Measurements from ENCODE around the gene DIAPH3.
"Not testable (repeated sequence)": the region's sequence is repeated elsewhere in the genome, so short reads cannot be mapped to it uniquely, and the experiment has no call there.

Gene DIAPH3, protein sequence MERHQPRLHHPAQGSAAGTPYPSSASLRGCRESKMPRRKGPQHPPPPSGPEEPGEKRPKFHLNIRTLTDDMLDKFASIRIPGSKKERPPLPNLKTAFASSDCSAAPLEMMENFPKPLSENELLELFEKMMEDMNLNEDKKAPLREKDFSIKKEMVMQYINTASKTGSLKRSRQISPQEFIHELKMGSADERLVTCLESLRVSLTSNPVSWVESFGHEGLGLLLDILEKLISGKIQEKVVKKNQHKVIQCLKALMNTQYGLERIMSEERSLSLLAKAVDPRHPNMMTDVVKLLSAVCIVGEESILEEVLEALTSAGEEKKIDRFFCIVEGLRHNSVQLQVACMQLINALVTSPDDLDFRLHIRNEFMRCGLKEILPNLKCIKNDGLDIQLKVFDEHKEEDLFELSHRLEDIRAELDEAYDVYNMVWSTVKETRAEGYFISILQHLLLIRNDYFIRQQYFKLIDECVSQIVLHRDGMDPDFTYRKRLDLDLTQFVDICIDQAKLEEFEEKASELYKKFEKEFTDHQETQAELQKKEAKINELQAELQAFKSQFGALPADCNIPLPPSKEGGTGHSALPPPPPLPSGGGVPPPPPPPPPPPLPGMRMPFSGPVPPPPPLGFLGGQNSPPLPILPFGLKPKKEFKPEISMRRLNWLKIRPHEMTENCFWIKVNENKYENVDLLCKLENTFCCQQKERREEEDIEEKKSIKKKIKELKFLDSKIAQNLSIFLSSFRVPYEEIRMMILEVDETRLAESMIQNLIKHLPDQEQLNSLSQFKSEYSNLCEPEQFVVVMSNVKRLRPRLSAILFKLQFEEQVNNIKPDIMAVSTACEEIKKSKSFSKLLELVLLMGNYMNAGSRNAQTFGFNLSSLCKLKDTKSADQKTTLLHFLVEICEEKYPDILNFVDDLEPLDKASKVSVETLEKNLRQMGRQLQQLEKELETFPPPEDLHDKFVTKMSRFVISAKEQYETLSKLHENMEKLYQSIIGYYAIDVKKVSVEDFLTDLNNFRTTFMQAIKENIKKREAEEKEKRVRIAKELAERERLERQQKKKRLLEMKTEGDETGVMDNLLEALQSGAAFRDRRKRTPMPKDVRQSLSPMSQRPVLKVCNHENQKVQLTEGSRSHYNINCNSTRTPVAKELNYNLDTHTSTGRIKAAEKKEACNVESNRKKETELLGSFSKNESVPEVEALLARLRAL

DNA sequence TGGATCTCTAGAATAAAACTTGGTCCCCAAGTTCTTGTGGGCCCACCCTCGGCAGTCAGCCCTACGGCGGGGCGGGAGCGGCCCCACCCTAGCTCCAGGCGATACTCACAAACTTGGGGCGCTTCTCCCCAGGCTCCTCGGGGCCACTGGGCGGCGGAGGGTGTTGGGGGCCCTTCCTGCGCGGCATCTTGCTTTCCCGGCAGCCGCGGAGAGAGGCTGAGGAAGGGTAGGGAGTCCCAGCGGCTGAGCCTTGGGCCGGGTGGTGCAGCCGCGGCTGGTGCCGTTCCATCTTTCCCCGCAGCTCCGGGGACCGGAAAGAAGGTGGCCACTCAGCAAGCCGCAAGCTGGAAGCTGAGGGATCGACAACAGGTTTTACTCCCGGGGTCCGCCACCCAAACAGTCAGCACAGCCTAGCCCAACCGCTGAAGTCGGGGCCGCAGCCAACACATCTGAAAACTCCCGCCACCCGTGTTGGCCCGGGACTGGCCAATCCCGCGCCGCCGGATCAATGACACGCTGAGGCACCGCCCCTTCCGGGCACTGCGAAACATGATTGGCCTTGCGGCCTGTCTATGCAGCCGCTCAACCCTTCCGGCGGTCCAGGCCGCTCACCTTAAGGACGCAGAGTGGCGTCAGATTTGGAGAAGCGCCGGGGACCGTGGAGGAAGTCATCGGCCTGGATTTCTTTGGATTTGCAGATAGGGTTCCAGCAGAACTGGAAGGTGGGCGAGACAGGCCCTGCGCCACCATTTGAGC lies at the start of gene DIAPH3:
TSS of gene DIAPH3 (minus strand) at position 451 of the 756 bp plus-strand sequence. CDS start at position 289, 162 bp downstream.
- peak; percentile 98 for DNase-seq

DNA sequence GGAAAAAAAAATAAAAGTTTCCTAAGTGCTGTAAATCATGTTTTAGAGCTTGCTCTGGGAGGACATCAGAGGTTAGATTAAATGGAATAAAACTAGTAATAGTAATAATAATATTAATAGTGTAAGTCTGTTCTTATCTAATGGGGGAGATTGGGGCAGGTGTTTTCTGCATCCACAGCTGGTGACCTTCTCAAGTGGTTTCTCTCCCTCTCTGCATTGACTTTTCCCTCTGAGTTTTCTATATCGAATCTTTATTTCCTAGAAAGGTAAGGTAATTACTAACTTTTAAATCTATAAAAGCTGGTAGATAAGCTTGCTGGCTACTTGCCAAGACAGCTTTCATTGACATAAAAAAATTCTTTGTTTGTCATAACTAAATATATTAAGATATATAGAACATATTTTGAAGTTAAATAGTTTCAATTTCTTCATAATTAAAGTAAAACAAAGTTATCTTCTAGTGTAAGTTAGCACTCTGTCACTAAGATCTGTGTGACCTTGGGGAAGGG lies 49.6 kb upstream of the DIAPH3 start:
- DNase-seq: no peak

DNA sequence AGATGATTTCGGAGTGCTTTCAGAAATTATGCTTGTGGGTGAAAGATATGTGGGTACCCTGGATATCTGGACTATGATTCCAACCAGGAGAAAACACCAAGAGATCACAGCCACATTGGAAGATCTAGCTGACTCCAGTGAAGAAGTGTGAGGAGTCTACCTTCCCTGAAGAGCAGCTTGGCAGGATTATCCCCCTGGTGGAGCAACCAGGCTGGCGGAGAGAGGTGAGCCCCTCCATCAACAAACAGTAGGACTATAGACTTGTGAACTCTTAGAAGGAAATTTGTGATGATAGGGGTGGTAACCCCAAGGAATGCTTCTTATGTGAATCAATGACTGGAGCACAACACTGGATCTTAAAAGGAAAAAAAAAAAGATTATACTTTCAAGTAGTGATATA lies 47.8 kb upstream of the DIAPH3 start:
- DNase-seq: no peak

DNA sequence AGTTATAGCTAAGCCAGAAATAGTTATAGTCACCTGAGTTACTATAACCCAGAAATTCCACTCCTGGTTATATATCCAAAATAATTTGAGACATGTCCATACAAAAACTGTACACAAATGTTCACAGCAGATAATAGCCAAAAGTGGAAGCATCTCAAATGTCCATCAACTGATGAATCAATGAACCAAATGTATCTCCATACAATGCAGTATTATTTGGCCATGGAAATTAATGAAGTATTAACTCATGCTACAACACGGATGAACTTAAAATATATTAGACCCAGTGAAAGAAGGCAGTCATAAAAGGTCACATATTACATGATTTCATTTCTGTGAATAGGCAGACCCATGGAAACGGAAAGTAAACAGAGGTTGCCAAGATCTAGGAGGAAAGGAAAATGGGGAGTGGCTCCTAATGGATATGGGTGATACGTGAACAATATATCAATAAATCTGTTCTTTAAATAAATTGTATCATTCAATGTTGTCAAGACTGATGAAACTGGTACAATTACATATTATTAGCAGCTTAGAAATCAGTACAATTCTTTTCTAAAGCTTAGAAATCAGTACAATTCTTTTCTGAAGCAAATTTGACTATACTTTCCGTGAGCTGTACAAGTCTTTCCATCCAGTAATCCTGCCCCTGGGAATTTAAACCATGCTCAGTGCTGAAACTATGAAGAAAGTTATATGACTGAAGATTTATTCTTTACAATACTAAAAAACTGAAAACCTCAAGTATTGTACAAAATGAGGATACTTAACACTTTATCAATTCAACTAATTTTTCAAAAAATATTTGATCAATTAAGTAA lies 47.0 kb upstream of the DIAPH3 start:
- no peak for DNase-seq

DNA sequence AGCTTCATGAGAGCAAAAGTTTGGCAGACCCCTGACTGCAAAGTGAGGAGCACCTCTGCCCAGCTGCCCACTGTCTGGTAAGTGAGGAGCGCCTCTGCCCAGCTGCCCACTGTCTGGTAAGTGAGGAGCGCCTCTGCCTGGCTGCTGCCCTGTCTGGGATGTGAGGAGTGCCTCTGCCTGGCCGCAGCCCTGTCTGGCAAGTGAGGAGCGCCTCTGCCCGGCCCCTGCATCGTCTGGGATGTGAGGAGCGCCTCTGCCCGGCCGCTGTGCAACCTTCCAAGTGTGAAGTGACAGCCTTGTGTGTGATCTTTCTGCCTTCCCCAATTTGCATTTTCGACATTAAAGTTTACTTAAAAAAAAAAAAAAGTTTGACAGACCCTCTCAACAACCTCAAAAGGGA lies 41.8 kb upstream of the DIAPH3 start:
- DNase-seq: not testable (repeated sequence)

DNA sequence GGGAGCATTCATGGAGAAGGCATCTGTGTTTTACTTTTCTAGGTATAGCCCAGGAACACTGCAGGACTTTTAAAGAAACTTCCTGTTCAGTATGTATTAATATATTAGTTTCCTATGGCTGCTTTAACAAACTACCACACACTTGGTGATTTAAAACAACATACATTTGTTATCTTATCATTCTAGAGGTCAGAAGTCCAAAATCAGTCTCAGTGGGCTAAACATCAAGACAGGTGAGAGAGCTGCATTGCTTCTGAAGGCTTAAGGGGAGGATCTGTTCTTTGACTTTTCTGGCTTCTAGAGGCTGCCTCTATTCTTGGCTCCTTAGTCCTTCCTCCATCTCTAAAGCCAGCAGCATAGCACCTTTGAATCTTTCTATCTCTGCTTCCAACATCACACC lies 37.6 kb upstream of the DIAPH3 start:
- no peak for DNase-seq

DNA sequence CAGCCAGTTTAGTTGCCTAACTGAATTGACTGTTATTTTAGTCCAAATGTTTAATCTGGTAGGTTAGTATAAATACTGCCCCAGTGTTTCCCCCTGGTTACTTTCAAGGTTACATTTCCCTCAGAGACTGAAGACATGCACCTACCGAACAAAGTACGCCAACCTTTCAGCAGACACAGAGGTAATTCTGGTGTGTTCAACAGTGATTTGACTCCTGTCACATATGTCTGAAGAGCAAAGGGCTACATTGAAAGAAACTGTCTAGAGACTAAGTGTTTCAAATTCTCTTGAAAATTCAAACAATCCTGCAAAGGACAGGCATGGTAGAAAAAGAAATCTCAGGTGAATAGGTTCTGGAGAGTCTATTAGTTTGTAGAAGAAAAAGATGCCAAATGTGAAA lies 32.2 kb upstream of the DIAPH3 start:
- DNase-seq: not testable (repeated sequence)

DNA sequence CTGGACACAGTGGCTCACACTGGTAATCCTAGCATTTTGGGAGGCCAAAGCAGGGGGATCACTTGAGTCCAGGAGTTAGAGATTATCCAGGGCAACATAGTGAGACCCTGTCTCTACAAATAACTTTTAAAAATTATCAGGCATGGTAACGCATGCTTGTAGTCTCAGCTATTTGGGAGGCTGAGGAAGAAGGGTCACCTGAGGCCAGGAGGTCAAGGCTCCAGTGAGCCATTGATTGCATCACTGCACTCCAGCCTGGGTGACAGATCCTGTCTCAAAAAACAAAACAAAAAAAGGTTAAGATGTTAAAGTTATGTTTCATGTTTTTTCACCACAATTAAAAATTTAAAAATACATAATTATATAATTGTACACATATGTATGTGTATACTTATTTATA lies 19.2 kb upstream of the DIAPH3 start:
- DNase-seq: no peak

DNA sequence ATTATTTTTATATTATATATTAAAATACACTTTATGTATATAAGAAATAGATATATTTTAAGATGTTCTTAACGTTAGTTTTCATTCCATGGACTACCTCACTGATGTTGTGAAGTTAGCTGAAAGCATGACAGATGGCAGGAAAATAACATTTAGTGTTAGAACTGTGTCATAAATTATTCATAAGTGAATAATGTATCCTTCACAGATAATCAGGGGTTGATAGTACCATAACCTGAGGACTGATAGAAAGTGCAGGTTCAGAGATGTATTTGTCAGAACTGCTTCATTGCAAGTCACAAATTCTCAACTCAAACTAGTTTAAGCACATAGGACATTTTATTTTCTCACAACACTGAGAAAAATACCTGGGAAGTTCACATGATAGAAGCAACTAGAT lies 14.6 kb upstream of the DIAPH3 start:
- no peak for DNase-seq

DNA sequence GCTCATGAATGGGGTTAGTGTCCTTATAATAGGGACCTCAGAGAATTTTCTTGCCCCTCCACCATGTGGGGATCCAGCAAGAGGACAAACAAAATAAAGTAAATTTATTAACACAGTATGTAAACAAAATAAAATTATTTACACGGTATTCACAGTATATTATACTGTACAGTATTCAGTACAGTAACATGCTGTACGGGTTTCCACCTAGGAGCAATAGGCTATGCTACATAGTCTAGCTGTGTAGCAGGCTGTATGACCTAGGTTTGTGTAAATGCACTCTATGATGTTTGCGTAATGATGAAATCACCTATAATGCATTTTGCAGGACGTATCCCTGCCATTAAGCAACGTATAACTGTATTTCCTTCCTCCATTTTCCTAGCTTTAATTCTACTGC lies 11.8 kb upstream of the DIAPH3 start:
- DNase-seq: no peak

DNA sequence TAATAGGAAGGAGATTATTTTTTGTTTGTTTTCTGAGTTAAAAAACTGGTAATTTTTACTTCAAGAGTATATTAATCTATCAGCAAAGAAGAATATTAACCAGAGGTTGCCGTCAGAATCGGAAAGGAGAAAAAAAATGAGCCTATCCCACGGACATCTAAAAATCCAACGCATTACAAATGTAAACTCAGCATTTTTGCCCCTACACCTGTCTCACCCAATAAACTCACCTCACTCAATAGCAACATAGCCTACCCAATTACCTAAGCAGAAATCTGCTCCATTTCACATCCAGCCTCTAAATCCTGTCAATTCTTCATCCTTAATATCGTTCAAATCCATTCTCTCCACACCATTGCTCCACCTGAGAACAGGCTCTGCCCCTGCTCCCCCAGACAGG lies 10.4 kb upstream of the DIAPH3 start:
- no peak for DNase-seq

DNA sequence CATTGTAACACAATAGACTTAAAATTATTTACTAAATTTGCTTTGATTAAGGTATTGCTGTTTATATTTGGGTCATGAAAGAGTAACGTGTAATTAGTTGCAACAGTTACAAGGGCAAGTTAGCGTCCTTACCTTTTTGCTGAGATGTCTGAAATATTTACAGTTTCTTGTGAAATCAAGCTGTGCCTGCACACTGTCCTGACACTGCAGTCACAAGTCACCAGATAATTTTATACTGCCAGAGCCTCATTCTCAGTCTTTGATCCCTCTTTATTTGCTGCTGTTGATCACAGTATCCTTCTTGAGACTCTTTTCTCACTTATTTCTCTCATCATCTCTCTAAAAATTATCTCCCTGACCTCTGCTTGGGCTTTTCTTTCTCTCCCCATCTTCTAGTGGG lies 8.4 kb upstream of the DIAPH3 start:
- no peak for DNase-seq

DNA sequence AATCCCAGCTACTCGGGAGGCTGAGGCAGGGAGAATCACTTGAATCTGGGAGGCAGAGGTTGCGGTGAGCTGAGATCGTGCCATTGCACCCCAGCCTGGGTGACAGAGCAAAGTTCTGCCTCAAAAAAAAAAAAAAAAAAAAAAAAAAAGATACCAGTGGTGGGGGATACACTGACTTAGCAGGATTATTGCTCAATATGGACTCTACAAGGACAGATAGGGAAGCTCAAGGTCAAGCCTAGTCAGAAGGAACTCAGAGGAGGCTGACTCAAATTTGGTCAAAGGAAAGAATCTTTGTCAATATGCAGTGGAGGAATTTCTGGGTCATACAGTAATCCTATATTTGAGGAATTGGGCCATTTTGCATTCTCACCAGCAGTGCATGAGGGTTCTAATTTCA lies 6.7 kb upstream of the DIAPH3 start:
- DNase-seq: no peak

DNA sequence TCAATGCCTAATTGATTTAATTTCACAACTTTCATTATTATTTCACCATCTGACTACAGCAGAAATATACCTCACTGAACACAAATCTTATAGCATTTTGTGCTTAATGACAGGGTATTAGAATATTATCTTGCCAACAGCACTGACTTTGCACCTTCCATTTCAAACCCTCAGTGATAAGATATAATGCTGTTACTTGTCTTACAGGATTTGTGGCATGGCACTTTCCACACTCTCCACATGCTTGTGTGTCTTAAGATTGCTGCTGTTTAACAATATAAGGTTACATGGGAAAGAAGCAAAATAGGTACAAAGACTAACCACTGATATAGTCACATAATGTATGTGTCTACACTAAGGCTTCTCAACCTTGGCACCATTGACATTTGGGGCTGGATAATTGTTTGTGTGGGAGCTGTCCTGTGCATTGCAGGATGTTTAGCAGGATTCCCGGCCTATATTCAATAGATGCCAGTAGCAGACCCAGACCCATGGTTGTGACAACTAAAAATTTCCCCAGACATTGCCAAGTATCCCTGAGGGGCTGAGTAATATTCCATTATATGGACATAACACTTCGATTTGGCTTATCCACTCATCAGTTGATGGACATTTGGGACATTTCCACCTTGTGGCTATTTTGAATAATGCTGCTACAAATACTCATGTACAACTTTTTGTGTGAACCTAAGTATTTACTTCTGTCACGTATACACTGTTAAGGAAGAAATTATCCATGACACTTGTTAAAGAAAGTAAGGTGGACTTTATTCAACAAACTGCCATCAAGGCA lies 5.7 kb upstream of the DIAPH3 start:
- no peak for DNase-seq

DNA sequence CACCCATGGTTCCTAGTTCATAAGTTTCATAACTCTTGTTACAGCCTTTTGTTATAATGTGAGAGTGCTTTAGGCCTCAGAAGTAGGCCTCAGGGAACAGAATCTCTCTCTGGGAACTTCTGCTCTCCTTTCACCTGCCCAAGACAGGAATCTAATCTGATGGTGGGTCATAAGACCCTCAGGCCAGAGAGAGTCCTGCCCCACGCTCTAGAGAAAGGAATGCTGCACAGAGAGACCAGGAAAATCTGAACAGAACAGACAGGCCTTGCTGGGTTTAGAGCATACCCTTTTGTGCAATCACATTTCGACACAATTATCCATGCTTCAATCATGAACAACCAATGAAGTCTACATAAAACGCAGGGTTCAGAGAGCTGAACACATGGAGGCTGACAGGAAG lies 3.4 kb upstream of the DIAPH3 start:
- no peak for DNase-seq

DNA sequence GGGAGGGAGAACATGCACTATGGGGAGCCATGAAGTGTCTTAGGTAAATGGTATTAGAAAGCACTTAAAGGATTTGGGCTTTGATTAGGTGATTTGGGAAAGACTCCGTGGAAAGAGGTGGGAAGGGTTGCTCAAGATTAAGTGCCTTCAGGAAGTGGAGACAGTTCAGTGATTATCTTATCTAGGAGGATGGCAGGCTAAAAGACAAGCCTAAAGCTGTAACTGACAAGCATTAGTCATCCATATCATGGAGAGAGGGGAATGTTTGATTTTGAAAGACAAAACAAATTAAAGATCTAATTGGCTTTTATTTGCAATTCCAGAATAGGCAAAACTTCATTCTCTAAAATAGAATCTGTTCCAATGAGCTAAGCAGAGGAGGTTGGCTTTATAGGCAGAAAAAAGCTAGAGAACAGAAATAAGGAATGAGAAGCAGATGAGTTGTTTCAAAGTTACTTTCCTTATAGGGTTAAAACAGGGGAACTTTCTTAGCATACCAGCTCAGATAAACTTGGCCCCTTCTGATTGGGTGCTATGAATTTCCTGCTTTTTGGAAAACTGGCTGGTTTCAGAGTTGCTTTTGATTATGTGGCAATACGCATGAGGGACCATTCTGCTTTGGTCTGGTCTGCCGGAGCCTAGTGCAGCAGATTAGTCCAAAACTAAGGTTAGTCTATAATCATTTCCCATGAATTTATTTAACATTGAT lies 1.8 kb upstream of the DIAPH3 start:
- no peak for DNase-seq

DNA sequence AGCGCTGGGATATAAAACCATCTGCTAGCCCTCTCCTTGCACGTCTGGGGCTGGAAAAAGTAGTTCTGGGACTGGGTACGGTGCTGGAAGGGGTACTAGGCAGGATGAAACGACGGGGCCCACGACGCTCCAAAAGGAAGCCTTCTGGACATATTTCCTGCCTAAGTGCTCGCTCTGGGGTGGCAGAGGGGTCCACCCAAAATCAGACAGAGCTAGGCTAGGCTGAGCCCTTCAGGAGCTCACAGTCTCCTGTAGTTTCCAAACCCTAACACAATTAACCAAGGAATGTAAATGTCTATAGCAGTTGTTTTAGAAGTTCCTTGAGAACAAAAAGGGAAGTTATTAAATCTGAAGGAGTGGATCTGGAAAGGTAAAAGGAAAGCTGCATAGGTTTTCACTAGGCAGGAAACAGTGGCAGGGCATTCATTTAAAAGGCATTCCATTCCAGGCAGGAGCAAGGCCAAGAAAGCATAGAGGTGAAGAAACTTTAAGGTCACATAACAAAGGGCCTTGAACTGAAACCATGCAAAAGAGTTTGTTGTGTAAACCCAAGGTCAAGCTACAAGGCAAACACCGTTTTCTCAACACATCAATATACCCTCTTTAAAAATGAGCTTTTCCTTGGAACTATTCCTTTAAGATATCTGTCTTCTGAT lies 634 bp upstream of the DIAPH3 start:
- no peak for DNase-seq

DNA sequence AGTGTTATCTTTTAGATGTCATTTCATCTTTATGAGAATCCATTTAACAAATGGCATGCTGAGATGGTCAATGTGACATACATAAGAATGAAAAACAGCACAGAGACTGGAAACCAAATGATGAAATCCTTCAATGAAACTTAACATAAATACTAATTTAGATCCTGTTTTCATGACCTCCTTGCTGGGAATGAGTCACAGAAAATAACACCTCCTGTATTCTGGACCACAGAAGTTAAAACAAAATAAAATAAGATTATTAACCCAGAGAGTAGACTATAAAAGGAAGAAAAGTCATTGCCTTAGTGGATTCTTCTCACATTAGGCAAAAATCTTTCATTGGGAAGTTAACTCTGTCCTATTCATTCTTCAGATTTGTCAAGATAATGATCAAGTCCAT lies 1.6 kb downstream of the DIAPH3 start:
- DNase-seq: no peak

DNA sequence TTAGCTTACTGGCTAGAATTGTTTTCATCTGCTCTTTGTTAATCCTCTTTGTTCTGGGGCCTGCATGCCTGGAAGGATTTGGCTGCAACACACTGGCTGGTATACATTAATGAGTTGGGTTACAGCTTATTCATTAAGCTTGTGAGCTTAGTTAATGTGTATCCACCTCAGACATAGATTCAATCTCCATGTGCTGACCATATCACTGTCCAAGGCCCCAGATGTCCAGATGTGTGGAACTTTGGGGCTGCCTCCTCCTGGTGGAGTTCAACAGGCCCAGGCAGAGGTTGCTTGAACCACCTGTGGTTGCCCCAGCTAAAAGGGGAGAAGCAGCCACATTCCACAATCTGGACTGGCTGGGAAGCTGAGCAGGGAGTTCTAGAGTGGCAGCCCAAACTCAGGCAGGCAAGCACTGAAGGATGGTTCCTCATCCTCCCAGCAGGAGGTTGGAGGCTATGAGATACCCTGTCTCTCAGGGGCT lies 5.4 kb downstream of the DIAPH3 start:
- DNase-seq: no peak
